ENCODE results near the gene TWNK. TPM values are rescaled to one million over a fixed set of nuclear protein-coding genes. Genes with fewer than 3 reads are reported as not detected.

Gene TWNK
- total and polyA plus RNA-seq, 9 of the 15 experiments (the other 6 are each of a cell fraction or from before 2014, with no cell fraction given), result 11.6 to 34.7 (median 17.4) TPM

- TF ChIP-seq ZNF592 (IDR thresholded peaks at IDR 0.05), result 0 out of 2 replicates have a peak, but pooled peaks have one; percentile 33
- TF ChIP-seq CBX5 (IDR thresholded peaks at IDR 0.05; ENCODE audit: borderline replicate concordance, low read depth), result no peak
- TF ChIP-seq POLR2AphosphoS5 (IDR thresholded peaks at IDR 0.05; ENCODE audit: control insufficient read depth, insufficient read depth, low read depth, low read length), result peak; percentile 27; the same call in 1 of the 2 replicates
- no peak for TF ChIP-seq NUFIP1 (IDR thresholded peaks at IDR 0.05; ENCODE audit: partially characterized antibody)
- TF ChIP-seq RAD51 (IDR thresholded peaks at IDR 0.05; ENCODE audit: borderline replicate concordance, low read depth), result no peak
- no peak for TF ChIP-seq SNAPC5 (CRISPR knock-in tag; IDR thresholded peaks at IDR 0.05)
- peak; percentile 51 for TF ChIP-seq BRD9 (IDR thresholded peaks at IDR 0.05; ENCODE audit: low read depth, partially characterized antibody)
- TF ChIP-seq VEZF1 (CRISPR knock-in tag; IDR thresholded peaks at IDR 0.05), result peak; percentile 61
- TF ChIP-seq IRF2 (CRISPR knock-in tag; IDR thresholded peaks at IDR 0.05), result no peak
- 0 out of 2 replicates have a peak, but pooled peaks have one; percentile 32 for TF ChIP-seq HDAC2 (IDR thresholded peaks at IDR 0.05)
- TF ChIP-seq RBM25 (IDR thresholded peaks at IDR 0.05; ENCODE audit: low read depth, low read length, severe bottlenecking), result no peak
- peak; percentile 36; the same call in 1 of the 2 replicates for TF ChIP-seq ETV1 (tag; conservative IDR thresholded peaks at IDR 0.05; ENCODE audit: low read depth)
- TF ChIP-seq CREB1 (IDR thresholded peaks at IDR 0.05), result peak; percentile 30; the same call in 1 of the 2 replicates
- TF ChIP-seq CREB1 (CRISPR knock-in tag; IDR thresholded peaks at IDR 0.05), result no peak
- TF ChIP-seq ZNF695 (CRISPR knock-in tag; IDR thresholded peaks at IDR 0.05), result no peak
- no peak for TF ChIP-seq TAL1 (IDR thresholded peaks at IDR 0.05)
- no peak for TF ChIP-seq ATF1 (CRISPR knock-in tag; IDR thresholded peaks at IDR 0.05)
- TF ChIP-seq ATF1 (tag; IDR thresholded peaks at IDR 0.05), result peak; percentile 61
- peak; percentile 49 for TF ChIP-seq TAF1 (IDR thresholded peaks at IDR 0.05; ENCODE audit: control insufficient read depth, extremely low read depth, insufficient read depth, low read length, severe bottlenecking)
- TF ChIP-seq MITF (IDR thresholded peaks at IDR 0.05), result no peak
- TF ChIP-seq ZZZ3 (IDR thresholded peaks at IDR 0.05), result no peak
- TF ChIP-seq SIRT6 (IDR thresholded peaks at IDR 0.05; ENCODE audit: low read depth, low read length), result no peak
- peak; percentile 72 for TF ChIP-seq RBFOX2 (IDR thresholded peaks at IDR 0.05; ENCODE audit: low read depth, low read length)
Measured at GRCh38 chr10:101042667-101043362, 55.5 kb downstream of the TWNK start (continued).

Measured in K562 (cell line).